Tibial nerve (tissue), 4 donors: ENCODE results near the gene LACTBL1.

Experiments
- EP300 ChIP-seq, 2 donors: sonication (generic); formaldehyde crosslinking; IDR thresholded peaks; one replicate each; pipeline ENCODE4 v1.6.1; 2017; ENCODE audit warnings: antibody characterized with exemption in 2 of 2, mild to moderate bottlenecking in 1 of 2
- POLR2A ChIP-seq, 2 donors: fragments of 450-650 bp; IDR thresholded peaks; one replicate each; pipeline ENCODE4 v1.6.1; 2017; ENCODE audit warnings: antibody characterized with exemption in 2 of 2, mild to moderate bottlenecking in 2 of 2, moderate library complexity in 2 of 2
- TF ChIP-seq, protein P1 (sequence below), 5 experiments: fragments of 200-600 bp in 3 of 5; fragments of 450-650 bp in 2 of 5; sonication (generic) in 3 of 5; IDR thresholded peaks; one replicate each; pipeline ENCODE4 v1.5.1; 2016 to 2019; ENCODE audit warnings: antibody characterized with exemption in 5 of 5, mild to moderate bottlenecking in 3 of 5, moderate library complexity in 2 of 5

DNA sequence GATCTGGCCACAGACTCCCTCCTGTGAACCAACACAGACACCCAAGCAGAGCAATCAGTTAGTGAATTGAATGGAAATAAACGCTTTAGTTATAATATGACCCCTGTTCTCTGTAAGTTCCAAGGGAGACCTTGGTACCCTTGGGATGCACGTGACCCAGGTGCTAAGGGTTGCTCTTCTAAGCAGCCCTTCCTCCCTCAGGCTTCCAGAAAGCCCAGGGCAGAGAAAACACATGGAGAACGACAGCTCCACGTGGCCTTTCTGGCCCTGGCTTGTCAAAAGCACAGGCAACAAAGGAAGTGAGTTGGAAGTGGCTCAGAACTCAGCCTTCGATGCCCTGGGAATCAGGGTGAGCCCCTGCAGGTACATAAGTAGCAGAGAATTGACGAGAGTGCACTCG is 57.4 kb downstream of the LACTBL1 start:
- TF ChIP-seq, protein P1, sequence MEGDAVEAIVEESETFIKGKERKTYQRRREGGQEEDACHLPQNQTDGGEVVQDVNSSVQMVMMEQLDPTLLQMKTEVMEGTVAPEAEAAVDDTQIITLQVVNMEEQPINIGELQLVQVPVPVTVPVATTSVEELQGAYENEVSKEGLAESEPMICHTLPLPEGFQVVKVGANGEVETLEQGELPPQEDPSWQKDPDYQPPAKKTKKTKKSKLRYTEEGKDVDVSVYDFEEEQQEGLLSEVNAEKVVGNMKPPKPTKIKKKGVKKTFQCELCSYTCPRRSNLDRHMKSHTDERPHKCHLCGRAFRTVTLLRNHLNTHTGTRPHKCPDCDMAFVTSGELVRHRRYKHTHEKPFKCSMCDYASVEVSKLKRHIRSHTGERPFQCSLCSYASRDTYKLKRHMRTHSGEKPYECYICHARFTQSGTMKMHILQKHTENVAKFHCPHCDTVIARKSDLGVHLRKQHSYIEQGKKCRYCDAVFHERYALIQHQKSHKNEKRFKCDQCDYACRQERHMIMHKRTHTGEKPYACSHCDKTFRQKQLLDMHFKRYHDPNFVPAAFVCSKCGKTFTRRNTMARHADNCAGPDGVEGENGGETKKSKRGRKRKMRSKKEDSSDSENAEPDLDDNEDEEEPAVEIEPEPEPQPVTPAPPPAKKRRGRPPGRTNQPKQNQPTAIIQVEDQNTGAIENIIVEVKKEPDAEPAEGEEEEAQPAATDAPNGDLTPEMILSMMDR (IDR thresholded peaks at IDR 0.05): no peak
- no peak for TF ChIP-seq EP300 (IDR thresholded peaks at IDR 0.05)
- TF ChIP-seq POLR2A (IDR thresholded peaks at IDR 0.05): no peak
